ENCODE results near the gene CPNE1.

DNA sequence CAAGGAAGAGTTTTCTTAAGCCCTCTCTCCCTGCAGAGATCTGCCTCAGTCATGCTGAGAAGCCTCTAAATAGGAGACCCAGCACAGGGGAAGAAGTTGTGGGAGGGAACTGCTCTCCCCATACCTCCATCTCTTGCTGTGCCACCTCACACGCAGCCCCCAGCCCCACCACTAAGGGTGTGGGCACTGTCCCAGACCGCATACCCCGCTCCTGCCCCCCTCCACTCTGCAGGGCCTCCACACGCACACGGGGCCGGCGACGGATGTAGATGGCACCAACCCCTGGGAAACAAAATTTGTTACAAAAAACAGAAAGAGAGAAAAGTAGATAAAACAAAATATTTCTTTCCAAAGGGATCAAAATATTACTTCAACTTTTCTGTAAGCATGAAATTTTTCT is 10.2 kb upstream of the CPNE1 start:
- TF ChIP-seq, protein P1, sequence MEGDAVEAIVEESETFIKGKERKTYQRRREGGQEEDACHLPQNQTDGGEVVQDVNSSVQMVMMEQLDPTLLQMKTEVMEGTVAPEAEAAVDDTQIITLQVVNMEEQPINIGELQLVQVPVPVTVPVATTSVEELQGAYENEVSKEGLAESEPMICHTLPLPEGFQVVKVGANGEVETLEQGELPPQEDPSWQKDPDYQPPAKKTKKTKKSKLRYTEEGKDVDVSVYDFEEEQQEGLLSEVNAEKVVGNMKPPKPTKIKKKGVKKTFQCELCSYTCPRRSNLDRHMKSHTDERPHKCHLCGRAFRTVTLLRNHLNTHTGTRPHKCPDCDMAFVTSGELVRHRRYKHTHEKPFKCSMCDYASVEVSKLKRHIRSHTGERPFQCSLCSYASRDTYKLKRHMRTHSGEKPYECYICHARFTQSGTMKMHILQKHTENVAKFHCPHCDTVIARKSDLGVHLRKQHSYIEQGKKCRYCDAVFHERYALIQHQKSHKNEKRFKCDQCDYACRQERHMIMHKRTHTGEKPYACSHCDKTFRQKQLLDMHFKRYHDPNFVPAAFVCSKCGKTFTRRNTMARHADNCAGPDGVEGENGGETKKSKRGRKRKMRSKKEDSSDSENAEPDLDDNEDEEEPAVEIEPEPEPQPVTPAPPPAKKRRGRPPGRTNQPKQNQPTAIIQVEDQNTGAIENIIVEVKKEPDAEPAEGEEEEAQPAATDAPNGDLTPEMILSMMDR (IDR thresholded peaks at IDR 0.05; ENCODE audit: low read depth, low read length), result no peak
- no peak for TF ChIP-seq EZH2phosphoT487 (IDR thresholded peaks at IDR 0.05; ENCODE audit: low read depth)
